Activated CD8-positive, alpha-beta memory T cell treated with anti-CD3 and anti-CD28 coated beads, Interleukin-2, amount 50 U/mL, for 4 hours (primary cell): ENCODE data around the gene SPRYD3.
"Not testable (repeated sequence)": the region's sequence is repeated elsewhere in the genome, so short reads cannot be mapped to it uniquely, and the experiment has no call there.

Source experiments
- DNase-seq: peaks from one replicate; pipeline ENCODE4 v3.0.0-alpha.2; 2020

Gene SPRYD3, protein sequence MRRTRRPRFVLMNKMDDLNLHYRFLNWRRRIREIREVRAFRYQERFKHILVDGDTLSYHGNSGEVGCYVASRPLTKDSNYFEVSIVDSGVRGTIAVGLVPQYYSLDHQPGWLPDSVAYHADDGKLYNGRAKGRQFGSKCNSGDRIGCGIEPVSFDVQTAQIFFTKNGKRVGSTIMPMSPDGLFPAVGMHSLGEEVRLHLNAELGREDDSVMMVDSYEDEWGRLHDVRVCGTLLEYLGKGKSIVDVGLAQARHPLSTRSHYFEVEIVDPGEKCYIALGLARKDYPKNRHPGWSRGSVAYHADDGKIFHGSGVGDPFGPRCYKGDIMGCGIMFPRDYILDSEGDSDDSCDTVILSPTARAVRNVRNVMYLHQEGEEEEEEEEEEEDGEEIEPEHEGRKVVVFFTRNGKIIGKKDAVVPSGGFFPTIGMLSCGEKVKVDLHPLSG

DNA sequence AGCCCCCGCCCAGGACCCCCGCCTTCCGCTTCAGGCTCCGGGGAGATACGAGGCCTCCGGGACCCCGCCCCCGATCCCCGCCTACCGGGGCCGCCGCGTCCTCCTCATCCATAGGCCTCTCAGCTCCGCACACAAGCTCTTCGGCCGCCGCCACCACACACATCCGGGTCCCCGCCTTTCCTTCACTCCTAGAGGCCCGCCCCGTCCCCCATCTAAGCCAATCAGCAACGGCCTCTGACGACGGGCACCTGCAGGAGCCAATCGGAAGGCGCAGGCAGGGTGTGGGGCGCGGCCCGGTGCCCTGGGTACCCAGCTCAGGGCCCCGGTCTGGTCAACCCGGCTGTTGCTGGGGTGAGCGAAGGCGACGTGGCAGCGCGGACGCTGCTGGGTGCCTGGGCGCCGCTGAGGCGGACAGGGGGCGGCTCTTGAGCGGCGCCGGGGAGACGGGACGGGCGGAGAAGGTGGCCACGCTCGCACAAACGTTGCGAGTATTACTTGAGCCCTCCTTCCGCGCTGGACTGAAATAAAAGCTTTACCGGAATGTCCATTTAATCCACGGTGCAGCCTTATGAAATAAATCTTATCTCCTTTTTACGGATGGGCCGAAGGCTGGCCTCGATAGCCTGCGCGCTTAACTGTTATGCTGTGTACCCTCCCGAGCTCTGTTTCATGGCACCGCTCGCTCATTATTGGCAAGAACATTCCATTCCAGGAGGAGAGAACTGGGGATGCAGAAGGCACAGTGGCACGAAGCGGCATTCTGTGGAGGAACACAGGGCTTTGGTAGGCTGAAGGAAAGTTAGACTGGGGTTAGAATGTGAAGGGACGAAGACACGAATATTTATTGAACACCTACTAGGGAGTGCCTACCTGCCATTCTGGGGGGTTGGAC is at the start of gene SPRYD3:
SPRYD3 (minus strand) TSS at position 165 of the 892 bp plus-strand sequence; CDS start at position 108, 57 bp downstream.
- DNase-seq: peak; percentile 95

DNA sequence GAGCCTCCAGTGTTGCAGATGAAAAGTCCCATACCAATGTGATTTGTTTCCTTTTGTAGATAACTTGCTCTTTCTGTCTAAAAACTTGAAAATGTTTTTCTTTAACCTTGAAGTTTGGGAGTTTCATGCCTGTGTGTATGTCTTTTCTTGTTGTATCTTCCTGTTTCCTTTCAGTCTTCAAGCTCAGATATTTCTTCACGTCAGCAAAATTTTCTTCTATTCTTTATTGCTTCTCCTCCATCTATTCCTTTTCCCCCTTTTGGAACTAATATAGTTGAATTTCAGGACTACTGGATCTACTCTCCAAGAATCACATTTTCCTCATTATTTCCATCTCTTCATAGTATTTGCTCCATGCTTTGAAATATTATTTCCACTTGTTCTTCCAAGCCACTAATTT is 48.0 kb upstream of the SPRYD3 start:
- no peak for DNase-seq

DNA sequence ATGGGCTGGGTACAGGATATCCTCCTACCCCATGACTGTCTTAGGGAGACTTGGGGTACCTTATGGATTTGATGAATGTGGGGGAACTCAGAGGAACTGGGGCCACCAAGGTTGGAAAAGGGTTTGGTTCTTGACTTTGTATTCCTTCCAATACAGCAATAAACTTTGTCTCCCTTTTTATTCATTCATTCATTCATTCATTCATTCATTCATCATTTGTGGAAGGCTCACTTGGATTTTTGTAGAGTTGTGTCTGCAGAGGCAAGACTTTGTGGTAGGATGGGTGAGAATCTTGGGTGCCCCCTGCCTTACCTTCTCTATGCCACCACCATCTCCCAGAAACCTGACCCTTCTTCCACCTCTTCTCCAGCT is 45.1 kb upstream of the SPRYD3 start:
- no peak for DNase-seq

DNA sequence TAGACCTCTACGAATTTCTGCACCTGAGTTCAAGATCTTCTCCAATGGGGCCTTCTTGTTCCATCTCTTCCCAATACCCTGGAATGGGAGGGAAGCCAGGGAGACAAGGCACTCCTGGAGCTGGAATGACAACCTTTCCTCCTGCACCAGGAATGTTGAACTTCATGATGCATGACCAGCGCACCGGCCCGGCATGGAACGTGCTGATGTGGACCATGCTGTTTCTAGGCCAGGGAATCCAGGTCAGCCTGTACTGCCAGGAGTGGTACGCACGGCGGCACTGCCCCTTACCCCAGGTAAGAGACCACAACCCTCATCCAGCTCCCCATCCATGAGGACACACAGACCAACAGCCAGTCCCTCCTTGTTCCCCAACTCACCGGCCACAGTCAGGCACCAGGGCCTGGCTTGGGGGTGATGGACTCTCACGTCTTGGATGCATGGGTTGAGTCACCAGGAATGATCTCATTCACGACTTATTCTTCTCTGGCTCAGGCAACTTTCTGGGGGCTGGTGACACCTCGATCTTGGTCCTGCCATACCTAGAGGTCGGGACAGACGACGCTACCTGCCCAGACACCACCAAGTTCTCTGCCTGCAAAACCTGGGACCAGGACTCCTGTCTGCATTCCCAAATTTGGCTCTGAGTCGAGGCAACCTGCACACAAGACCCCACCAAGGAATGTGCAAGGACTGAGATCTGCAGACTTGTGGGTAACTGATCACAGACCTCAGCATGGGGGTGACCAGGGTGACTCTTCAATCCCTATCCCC is 44.6 kb upstream of the SPRYD3 start:
- DNase-seq: no peak

DNA sequence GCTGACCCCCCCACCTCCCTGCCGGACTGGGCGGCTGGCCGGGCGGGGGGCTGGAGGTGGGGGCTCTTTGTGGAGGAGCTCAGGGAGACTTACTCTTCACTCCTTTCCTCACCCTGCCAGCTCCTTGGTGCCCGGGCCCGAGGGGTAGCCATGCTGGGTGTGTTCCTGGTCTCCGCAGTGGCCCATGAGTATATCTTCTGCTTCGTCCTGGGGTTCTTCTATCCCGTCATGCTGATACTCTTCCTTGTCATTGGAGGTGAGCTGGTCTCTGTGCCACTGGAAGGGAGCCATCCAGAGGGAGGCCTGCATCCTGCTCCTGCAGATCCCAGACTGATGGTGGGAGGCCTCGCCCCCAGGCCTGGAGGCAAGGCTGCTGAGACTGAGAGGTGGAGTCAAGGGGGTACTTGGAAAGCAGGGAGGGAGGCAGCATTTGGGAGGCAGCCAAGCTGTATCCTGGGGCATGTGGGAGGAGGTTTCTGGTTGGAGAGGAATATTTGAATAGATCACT is 43.8 kb upstream of the SPRYD3 start:
- DNase-seq: no peak

DNA sequence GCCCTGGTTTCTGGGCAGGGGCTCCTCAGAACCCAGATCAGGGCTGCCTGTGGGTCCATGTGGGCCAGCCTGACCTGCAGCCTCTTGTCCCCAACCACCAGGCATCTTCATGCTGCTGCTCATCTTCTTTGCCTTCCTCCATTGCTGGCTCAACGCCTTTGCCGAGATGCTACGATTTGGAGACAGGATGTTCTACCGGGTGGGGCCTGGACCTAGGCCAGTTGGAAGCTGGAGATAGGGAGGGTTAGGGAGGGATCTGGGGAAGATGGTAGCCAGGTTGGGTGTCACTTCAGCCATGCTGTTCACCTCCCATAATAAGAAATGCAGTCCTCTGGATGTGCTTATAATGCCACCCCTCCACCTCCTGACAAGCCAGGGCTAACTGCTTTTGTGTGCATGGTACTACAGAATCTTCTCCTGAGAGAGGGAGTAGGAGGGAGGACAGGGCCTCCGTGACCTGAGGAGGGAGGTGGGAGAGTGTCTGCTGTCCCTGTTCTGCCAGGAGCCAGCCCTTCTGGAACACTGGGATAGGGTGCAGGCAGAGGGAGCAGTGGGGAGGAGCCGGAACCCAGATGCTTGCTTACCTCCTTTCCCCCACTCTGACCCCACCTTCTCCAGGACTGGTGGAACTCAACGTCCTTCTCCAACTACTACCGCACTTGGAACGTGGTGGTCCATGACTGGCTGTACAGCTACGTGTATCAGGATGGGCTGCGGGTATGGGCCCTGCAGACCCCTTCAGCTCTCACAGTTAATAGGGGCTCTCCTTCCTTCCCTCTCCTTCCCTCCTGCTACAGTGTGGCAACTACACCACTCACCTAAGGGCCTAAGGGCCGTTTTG is 41.7 kb upstream of the SPRYD3 start:
- DNase-seq: no peak

DNA sequence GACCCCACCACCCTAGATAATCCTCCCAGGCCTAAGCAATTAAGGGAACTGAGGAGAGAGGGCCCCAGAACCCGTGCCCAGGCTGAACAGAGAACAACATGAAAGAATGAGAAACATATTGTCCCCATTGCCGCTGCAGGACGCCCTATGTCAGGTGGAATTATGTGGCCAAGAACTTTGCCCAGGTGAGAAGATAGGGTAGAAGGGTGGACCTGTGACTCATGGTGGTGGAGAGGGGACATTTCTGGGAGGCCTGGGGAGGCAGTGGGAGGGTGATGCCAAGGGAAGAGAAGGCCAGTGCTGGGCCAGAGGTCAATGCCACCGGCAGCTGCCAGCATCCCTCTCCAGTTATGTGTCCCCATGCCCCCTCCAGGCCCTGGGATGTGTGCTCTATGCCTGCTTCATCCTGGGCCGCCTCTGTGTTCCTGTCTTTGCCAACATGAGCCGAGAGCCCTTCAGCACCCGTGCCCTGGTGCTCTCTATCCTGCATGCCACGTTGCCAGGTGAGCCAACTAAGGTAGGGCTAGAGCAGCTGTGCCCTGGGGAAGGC is 39.6 kb upstream of the SPRYD3 start:
- DNase-seq: no peak

DNA sequence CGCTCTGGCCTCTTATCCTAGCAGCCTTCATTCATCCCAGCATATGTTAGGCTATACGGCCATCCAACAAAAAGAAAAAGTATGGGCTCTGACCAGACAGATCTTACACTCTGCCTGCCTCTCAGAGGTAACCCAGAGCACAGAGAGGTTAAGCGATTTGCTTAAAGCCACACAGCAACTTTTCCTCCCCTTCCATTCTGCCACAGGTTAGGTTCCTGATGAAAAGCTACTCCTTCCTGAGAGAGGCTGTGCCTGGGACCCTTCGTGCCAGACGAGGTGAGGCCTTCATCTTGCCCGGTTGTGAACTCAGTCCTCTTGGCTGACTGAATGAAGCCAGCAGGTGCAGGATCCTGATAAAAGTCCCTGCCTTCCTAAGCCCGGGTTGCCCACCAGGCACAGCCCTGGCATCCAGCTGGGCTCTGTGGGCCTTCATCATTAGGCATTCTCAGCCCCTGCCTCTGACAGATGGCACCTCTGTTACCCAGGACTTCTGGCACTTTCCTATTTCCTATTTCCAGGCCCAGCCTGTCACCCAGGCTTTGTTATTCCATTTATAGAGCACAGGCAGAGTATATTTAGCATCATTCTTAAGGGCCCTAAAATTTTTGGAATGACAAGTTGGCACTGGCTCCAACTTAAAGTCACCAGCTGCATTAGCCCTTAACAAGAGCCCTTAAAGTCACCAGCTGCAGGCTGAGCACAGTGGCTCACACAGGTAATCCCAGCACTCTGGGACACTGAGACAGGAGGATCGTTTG is 36.9 kb upstream of the SPRYD3 start:
- DNase-seq: no peak

DNA sequence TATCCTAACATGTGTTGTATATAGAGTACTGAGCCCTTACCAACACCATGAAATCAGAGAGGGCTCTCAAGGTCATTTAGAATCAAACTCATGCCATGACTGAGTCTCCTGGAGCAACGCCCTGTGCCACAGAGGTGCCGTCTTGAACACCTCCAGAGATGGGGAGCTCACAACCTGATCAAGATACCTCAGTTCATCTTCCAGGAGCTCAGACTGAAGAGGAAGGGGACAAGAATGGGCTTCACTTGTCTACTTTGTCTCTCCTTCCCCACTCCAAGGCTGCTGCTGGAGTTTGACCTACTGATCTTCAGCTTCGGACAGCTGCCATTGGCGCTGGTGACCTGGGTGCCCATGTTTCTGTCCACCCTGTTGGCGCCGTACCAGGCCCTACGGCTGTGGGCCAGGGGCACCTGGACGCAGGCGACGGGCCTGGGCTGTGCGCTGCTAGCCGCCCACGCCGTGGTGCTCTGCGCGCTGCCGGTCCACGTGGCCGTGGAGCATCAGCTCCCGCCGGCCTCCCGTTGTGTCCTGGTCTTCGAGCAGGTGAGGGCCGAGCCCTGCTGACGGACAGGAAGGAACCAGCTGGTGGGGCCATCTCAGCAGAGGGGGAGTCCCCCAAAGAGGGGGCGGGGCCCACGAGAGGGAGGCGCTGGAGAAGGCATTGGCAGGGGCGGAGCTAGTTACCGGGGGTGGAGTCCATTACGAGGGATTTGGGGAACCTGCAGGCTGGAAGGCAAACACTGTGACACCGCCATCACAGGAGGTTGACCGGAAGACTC is 36.1 kb upstream of the SPRYD3 start:
- DNase-seq: no peak

DNA sequence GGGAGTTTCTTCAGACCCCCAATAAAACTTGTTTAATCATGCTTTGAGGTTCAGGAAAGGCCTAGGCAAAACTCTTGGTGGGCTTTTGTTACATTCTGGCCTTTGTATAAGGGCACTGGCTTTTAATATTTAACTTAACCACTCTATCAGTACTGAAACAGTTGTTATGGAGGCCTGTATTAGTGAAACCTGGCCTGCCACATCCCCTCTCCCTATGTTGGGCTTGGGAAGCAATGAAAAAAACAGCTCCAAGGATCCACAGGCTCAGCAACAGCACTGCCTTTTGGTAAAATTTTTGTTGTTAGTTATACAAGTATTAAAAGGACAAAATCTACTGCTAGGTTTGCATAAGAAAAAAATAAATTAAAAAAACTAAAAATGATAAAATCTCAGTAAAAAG is 34.8 kb upstream of the SPRYD3 start:
- no peak for DNase-seq

DNA sequence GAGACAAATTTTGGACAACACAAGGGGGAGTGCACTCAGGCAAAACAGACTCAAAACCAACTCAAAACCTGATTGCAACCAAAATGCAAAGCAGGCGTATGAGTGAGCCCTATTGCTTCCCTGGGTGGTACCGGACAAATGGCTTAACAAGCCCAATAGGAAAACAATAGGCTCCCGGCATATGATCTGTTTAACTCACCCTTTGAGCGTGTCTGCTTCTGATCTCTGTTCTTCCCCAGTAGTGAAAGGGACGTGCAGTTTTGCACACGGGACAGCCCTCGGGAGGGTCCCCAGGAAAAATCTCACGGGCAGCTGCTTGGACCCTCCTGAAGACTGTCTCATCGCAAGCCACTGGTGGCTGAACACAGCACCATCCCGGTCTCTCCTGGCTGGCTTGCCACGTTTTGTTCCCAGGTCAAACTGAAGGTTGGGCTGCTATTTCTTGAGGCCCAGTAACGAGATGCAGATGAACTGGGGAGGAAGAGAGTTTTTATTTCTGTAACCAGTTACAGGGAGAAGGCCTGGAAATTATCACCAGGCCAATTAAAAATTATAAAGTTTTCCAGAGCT is 34.0 kb upstream of the SPRYD3 start:
- no peak for DNase-seq

DNA sequence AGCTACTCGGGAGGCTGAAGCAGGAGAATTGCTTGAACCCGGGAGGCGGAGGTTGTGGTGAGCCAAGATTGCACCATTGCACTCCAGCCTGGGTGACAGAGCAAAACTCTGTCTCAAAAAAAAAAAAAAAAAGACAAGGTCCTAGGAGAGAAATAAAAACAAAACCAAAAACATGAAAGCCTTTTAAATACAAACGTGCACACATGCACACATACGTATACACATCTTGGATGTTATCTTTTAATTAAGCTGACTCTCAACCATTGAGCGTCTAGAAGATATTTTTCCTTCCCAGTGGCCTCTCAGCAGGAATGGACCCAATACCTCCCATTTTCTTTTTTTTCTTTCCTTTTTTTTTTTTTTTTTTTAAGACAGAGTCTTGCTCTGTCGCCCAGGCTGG is 33.2 kb upstream of the SPRYD3 start:
- DNase-seq: not testable (repeated sequence)

DNA sequence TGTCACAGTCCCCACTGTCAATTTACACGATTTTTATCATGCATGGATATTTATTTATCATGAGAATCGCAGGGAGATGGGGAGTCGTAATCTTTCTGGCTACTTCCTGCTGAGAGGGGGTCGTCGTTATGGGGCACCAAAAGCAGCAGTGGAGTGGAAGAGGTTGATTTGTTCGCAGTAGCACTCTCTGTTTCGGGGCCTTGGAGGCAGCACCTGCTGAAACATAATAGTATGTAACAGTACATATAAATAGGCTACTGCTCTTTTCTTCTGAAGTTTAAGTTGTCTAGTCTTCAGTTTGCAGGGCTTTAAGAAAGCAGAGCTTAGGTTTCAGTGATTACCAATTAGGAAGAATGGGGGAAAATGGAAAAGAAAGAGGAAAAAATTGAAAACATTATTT is 27.9 kb upstream of the SPRYD3 start:
- DNase-seq: no peak

DNA sequence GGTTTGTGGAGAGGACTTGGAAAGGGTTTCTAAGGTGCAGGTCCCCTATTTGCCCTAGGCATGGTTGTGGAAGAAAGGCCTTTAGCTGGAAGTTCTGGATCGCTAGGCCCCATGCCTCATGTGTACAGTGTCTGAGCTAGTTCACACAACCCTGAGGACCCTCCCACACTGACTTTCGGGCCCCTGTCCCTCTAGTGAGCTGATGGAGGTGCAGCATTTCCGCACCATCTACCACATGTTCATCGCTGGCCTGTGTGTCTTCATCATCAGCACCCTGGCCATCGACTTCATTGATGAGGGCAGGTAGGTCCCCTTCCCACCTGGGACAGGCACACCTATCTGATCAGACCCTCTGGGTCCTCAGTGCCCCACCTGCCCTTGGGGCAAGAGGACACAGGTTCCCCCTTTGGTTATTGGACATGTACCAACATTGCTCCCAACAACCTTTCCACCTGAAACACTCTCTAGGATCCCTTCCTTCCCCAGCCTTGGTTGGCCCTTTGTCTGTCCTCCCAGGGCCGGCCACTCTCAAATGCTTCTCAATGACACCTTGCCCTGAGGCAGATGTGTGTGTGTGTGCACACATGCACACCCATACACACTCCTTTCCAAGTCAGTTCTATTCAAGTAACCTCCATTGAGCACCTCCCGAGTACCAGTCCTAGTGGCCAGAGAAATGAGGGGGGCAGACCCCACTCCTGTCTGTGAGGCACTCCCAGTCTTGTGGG is 26.7 kb upstream of the SPRYD3 start:
- DNase-seq: no peak

DNA sequence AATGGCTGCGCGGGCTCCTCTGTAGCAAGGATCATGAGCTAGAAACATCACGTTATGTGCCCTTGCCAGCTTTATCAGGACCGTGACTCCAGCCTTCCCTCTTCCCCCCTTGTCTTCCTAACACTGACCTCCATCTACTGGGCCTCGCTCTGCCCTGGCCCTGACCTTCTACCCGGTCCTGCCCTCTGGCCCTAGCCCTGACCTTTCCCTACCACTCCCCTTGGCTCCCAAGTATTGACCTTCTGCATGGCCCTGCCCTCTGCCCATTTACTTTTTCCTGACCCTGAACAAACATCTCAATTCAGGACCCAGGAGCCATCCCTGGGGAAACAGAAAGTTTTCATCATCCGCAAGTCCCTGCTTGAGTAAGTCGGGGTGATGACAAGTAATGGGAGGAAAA is 26.1 kb upstream of the SPRYD3 start:
- no peak for DNase-seq

DNA sequence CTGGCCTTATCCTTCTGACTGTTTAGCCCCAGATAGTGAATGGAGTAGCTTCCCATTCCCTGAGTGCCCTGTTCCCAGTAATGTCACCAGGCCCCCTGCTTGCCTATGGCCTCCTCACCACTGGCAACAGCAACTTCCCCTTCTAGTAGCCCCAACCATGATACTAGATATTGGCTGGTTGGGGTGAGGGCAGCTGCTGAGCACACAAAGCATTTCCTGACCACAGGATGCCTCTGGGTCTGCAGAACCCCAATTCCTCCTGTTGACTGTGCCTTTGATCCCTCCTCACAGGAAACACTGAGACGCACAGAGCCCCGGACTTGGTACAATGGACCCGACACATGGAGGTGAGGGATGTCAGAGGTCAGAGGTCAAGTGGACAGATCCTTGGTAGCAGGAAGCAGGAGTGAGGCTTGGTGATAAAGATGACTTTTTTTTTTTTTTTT is 24.7 kb upstream of the SPRYD3 start:
- no peak for DNase-seq

DNA sequence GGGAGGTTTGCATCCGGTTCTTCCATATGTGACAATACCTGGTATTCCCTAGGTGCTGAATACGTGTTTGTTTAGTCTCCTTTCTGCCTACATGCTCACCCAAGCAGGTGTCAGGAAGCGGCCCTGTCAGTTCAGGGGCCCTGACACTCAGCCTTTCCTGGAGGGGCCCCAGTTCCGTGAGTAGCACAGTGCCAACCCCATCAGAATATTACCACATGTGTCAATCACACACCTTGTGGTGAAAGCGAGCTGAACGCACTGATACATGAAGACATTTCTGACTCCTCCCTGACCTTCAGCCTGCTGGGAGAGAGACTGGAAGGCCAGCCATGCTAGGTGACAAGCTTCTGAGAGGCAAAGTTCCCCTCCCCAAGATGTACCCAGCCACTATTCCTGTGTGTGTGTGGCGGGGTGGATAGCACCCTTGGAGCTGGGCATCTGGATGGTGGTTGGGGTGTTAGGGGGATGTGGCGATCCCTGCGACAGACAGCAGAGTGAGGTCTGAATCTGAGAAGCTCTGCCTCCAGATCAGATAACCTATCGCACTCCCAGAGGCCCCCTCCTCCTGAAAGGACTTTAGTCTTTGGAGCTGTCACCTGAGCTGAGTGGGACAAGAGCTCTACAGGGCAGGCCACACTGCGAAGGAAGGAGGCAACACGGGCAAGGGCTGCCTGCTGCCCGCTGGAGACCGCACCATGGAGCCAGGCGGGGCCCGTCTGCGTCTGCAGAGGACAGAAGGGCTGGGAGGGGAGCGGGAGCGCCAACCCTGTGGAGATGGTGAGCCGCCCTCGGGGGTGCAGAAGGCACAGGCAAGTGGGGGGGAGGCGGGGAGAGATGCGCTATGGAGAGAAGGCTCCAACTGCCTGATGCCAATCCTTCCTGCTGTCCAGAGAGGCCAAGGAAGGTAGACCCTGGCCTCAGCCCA is 24.0 kb upstream of the SPRYD3 start, which contains the start of gene SOAT2:
SOAT2 (plus strand) TSS at position 604 of the 925 bp plus-strand sequence; CDS start at position 696, 92 bp downstream.
- DNase-seq: peak; percentile 62
